NCI-H446 (cell line): ENCODE results near the gene AK9.
"Not testable (repeated sequence)": the region's sequence is repeated elsewhere in the genome, so short reads cannot be mapped to it uniquely, and the experiment has no call there.

Experiments used
- DNase-seq, 2 experiments: peaks; one replicate each; lab custom pipeline; 2025; lab: John Stamatoyannopoulos, UW

The AK9 gene

DNA sequence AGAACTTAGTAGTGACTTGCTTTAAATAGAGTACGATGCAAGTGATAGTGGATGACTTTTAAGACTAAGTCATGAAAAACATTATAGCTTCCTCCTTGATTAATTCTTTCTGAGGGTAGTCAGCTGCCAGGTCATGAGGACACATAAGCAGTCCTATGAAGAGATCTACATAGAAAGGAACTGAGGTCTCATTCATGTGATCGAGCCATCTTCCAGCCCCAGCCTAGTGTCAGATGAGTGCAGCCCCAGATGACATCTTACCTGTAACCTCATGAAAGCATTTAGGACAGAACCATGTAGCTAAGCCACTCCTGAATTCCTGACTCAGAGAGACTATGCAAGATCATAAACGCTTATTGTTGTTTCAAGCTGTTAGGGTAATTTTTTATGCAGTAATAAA lies 67.7 kb downstream of the AK9 start:
- DNase-seq, result no peak

DNA sequence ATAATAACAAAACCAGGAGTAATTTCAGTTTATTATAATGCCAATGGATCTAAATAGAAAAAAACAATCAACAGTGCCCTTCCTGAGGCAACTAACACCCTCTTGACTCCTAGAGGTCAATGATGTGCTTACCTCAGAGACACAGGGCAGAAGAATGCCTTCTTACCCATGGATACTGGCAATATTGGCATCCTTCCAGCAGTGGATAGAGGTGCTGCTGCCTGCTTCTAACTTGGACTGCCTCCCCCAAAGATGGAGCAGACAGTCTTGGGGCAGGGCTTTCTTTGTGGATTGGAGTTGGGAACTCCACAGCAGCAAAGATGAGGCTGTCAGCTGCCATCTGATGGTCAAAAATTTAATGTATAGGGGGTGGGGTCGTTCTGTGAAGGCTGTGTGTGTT lies 78.7 kb downstream of the AK9 start:
- no peak for DNase-seq

DNA sequence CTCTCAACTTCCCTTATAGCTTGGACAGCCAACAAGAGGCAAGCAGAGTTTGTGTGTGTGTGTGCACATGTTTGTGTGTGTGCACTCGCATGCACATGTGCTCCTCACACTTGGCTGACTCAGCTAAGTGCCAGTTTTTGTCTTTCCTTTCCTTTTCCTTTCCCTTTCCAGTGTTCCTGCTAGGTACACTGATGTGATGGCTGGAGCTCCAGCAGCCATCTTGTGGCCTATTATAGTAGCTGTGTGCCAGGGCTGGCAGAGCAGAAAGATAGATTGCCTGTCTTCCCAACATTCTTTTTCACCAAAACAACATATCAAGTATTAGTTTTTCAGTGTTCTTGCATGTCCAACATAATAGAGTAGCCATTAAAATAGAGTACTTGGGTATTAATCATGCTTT lies 79.5 kb downstream of the AK9 start:
- no peak for DNase-seq

- DNase-seq, result no peak
These were observed 80.4 kb downstream of the AK9 start for GRCh38 chr6:109610590-109610989.

DNA sequence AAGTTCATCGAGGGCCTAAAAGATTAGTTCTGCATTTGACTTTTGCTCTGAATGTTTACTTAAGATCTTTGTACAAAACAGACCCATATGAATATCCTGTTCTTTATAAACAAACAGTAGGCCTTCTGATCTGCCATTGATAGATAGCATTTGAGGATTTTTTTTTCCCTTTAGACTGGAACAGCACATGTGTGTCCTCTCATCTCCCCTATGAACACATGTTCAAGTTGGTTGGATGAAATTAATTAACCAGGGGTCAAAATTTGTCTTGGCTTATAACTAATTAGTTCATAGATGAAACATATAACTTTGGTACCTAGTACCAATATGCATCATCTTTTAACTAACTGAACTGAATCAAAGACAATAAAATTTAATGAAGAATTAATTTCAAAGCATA lies 81.3 kb downstream of the AK9 start:
- no peak for DNase-seq

DNA sequence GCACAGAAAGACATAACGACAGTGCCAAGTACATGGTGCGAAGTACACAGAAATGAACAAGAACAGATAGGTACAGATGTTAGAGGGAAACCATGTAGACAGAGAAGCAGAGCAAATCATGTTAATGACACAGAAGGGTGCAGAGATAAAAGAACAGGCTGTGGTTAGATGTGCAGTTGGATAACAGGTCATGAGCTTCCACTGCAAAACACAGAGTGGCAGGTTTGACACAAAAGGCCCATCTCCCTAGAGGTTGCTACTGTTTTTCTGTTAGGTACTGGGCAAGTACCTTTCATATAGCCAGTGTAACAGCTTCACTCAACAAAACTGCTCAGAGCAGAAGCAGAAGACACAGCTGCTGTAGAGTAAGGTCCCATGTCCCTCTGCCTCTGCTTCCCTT lies 84.6 kb downstream of the AK9 start:
- DNase-seq, result no peak

- peak in 1 of 2 experiments; percentile 2 for DNase-seq
These were observed 95.0 kb downstream of the AK9 start for GRCh38 chr6:109595998-109596397.

DNA sequence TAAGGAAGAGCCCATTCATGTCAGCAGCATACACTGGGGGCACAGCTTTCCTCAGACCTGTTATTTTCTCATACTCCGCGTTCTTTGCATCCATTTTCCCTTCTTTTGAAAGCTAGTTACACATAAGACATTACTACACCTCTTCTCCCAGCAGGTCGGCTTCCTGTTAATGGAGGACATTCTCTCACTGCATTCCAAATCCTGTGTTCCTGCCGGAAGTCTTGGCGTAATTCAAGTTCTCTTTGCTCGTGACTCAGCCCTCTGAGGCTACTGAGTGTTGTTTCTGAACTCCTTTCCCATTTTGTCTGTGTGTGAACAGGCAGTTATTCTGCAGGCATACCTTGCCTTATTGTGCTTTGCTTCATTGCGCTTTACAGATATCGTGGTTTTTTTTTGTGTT lies 110.5 kb downstream of the AK9 start:
- DNase-seq, result no peak

- no peak for DNase-seq
These were observed 111.6 kb downstream of the AK9 start for GRCh38 chr6:109579361-109579760.

- DNase-seq, result not testable (repeated sequence)
These were observed 121.1 kb downstream of the AK9 start for GRCh38 chr6:109569901-109570300.

DNA sequence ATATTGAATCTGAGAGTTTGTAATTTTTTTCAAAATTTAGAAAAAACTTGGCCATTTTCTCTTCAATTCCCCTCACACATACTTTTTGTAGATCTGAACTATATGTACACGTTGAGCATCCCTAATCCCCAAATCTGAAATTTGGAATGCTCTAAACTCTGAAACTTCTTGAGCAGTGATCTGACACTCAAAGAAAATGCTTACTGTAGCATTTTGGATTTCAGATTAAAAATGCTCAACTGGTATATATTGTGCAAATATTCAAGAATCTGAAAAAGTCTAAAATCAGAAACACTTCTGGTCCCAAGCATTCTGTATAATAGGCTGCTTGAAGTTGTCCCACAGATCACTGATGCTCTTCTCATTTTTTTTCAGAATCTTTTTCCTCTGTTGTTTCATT lies 129.2 kb downstream of the AK9 start:
- no peak for DNase-seq

DNA sequence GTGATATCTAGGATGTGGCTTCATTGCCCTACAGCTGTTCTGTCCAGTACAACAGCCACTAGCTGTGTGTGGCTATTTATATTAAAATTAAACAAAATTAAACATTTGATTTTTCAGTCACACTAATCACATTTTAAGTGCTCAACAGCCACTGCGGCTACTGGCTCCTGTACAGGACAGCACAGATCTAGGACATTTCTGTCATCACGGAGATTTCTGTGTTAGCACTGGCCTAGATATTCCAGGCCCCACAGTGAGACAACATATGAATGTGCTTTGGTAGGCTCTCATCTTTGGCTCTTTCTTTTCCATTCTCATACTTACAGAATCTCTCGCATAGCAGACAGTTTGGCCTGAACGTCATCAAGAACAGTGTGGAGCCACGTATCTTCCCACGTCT lies 159.6 kb downstream of the AK9 start:
- no peak for DNase-seq

GRCh38 chr6:109527989-109528388 lies 163.0 kb downstream of the AK9 start:
- DNase-seq, result no peak

DNA sequence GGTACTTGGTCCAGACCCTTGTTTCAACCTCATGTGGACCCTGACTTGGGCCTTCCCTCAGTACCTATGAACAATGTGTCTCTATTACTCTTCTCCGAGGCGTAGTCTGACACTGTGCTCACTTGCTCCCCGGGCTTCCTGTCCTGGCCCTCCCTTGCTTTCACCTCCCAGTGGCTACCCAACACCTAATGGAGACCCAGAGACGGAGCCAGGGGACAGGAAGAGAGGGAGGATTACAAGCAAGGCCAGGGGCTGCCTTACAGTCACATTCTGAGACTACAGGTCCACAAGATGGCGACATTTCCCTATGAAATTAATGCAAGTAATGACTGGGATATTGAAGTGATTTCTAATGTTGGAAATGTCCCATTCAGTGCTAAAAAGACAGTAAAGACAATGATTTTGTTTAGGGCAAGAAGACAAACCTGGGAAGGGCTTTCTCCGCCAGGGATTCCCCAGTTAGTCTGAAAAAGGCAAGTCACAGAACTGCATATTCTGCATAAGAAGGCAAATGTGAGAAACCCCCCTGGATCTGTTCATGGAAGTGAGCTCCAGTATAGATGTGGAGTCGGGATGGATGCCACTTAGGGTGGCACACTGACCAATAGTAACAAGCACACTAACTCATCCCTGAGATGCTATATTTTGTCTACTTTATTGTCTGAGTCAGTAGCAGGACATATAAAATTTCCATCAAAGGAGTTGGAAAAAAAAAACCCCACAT lies 163.9 kb downstream of the AK9 start:
- DNase-seq, result peak; percentile 50 to 73

- DNase-seq, result no peak
These were observed 166.9 kb downstream of the AK9 start for GRCh38 chr6:109524129-109524528.

DNA sequence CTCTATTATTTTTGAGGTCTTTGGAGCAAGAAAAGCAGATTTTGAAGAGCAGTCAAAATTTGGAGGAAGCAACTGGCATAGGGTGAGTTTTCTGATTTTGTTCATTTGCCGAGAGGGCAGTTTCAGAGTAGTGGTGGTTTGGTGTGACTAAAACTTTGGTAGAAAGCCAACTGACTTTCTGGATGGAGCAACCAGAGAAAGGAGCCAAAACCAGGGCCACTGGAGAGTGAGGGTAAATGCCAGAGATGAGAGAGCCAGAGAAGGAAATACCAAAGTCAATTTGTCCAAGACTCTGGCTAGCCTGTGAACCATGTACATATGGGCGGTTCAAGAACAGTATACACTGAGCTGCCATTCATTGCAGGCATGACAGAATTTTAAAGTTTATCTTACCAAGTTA lies 167.5 kb downstream of the AK9 start:
- DNase-seq, result peak in 1 of 2 experiments; percentile 52

DNA sequence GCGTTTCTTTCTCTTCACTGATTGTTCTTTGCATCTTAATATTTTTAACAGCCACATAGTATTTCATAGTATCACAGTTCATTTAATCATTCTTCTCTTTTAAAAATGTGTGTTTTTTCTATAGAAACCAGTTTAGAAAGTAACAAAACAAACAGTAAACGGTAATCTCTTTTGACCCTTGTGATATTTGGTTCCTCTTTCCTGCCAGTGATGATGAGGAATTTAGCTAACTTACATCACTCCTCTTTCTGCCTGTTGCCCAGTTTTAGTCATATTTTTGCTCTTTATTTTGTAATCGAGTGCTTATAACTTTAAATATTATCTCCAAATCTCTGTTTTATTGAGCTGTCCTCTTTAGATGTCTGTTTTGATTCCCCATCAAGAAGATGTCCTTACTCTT lies 169.9 kb downstream of the AK9 start:
- no peak for DNase-seq

GRCh38 chr6:109519647-109520046 lies 171.4 kb downstream of the AK9 start:
- DNase-seq, result not testable (repeated sequence)

DNA sequence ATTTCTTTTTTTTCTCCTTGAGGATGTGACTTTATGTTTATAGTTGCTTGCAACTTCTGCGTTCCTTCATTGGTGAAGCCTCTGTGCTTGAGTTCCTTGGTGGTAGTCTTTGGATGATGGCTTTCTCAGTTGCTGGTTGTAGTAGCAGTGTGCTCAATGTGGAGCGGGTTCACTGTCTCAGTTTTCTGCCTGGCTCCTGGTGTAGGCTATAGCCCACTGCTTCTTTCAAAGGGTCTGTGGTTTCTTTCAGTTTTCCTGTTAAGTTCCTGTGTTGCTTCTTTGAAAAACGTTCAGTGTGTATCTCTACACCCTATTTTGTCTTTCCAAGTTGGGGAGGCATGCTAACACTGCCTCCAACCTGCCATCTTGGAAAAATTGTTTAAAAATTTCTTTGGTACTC lies 174.1 kb downstream of the AK9 start:
- DNase-seq, result no peak

- DNase-seq, result no peak
These were observed 175.1 kb downstream of the AK9 start for GRCh38 chr6:109515781-109516409.

DNA sequence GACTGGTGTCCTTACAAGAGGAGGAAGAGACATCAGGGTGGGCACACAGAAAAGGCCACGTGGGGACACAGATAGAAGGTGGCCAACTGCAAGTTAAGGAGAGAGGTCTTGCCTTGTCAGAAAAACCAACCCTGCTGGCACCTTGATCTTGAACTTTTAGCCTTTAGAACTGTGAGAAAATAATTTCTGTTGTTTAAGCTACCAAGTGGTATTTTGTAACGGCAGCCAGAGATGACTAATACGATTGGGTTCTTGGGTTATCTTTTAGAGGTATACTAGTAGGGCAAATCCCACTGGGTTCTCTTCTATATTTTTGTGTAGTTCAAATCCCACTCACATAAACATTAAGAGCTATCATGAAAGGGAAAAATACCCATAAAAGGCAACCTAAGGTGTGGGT lies 176.1 kb downstream of the AK9 start:
- no peak for DNase-seq

DNA sequence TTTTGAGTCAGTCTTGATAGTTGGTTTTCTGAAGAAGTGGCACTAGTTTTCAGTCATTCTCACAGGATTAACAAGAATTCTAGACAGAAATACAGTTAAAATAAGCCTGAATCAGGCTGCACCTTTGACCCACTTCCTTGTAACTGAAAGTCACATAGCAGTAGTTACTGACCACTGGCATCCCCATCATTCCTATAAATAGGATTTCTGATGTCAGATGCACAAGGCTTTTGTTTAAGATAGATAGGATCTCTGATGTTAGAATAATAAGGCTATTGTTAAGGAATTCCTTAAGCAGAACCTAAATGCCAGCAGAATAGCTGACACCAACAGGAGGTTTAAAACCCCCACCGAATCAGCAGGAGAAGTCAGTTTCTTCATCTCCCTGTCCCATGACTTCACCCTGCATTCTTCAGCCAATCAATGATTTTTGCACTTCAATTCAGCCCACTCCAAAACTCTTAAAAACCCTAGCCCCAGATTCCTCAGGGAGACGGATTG lies 177.4 kb downstream of the AK9 start:
- DNase-seq, result no peak

- no peak for DNase-seq
These were observed 178.7 kb downstream of the AK9 start for GRCh38 chr6:109512271-109512817.
